Omental fat pad (tissue), 4 donors: ENCODE results near the gene CRTC2. TPM values are rescaled to one million over a fixed set of nuclear protein-coding genes. Genes with fewer than 3 reads are reported as not detected.

ENCODE experiments used
- ATAC-seq: fragments of 150-250 bp; one replicate; pipeline ENCODE4 v1.9.1; 2016; ENCODE audit warnings: mild to moderate bottlenecking, moderate library complexity; ENCODE audit not compliant: low FRiP score
- DNase-seq: peaks from one replicate; pipeline ENCODE4 v3.0.0-alpha.2; 2019; ENCODE audit warnings: low spot score
- CTCF ChIP-seq, 3 donors: fragments of 450-650 bp; IDR thresholded peaks; one replicate each; pipeline ENCODE4 v1.5.1; 2016 to 2017; ENCODE audit warnings: antibody characterized with exemption in 3 of 3, mild to moderate bottlenecking in 3 of 3, moderate library complexity in 2 of 3
- total RNA-seq, 4 donors: library from RNA; depleted of rRNA; stranded (reverse); fragments of >200 nt; gene quantifications; one replicate each; pipeline ENCODE4 v1.1.0, GENCODE V29; 2016

The CRTC2 gene
- total RNA-seq, 4 donors from 2014 or later = 11.9 to 17.7 (median 16.3) TPM

GRCh38 chr1:153956997-153957715, 1.3 kb downstream of the CRTC2 start:
- ATAC-seq (no peak), DNase-seq (no peak)
- no peak for TF ChIP-seq CTCF (IDR thresholded peaks at IDR 0.05)

- DNase-seq (no peak), ATAC-seq (no peak)
- no peak for TF ChIP-seq CTCF (IDR thresholded peaks at IDR 0.05)
Measured at GRCh38 chr1:153954826-153955225, 3.6 kb downstream of the CRTC2 start.

GRCh38 chr1:153953859-153954365, 4.5 kb downstream of the CRTC2 start:
- DNase-seq (no peak), ATAC-seq (no peak)
- no peak for TF ChIP-seq CTCF (IDR thresholded peaks at IDR 0.05)

- TF ChIP-seq CTCF (IDR thresholded peaks at IDR 0.05) = no peak
- no peak for ATAC-seq
- DNase-seq = no peak
Measured at GRCh38 chr1:153951801-153952200, 6.6 kb downstream of the CRTC2 start.

- ATAC-seq = no peak
- no peak for DNase-seq
- TF ChIP-seq CTCF (IDR thresholded peaks at IDR 0.05) = no peak
Measured at GRCh38 chr1:153951183-153951582, 7.2 kb downstream of the CRTC2 start.

GRCh38 chr1:153946622-153947241, 11.7 kb downstream of the CRTC2 start, which contains the start of gene DENND4B:
Gene DENND4B (minus strand): TSS chr1:153946718. CDS start chr1:153944374, 2,344 bp downstream.
- ATAC-seq (peak; percentile 85), DNase-seq (no peak)
- peak in 2 of 3 donors; percentile 29 to 76 for TF ChIP-seq CTCF (IDR thresholded peaks at IDR 0.05)
